Stimulated activated CD8-positive, alpha-beta memory T cell treated with anti-CD3 and anti-CD28 coated beads, Interleukin-7, amount 100 ng/mL, for 4 hours (primary cell): ENCODE results near the gene IGFBP4.

Source experiments
- DNase-seq, 2 donors: peaks; one replicate each; pipeline ENCODE4 v3.0.0-alpha.2; 2020; ENCODE audit warnings: low read depth in 2 of 2

Gene IGFBP4

GRCh38 chr17:40471846-40472732 lies 28.8 kb downstream of the IGFBP4 start:
- no peak for DNase-seq

- no peak for DNase-seq
Measured at GRCh38 chr17:40472733-40473452, 29.6 kb downstream of the IGFBP4 start.

GRCh38 chr17:40473573-40474365 lies 30.5 kb downstream of the IGFBP4 start:
- DNase-seq, result no peak

- DNase-seq, result no peak
Measured at GRCh38 chr17:40474419-40475002, 31.3 kb downstream of the IGFBP4 start.

GRCh38 chr17:40475234-40475908 lies 32.1 kb downstream of the IGFBP4 start:
- no peak for DNase-seq

- DNase-seq, result no peak
Measured at GRCh38 chr17:40477796-40478195, 34.5 kb downstream of the IGFBP4 start.

GRCh38 chr17:40478486-40478885 lies 35.2 kb downstream of the IGFBP4 start:
- DNase-seq, result no peak

GRCh38 chr17:40479754-40480480 lies 36.7 kb downstream of the IGFBP4 start:
- no peak for DNase-seq

GRCh38 chr17:40480501-40481003 lies 37.3 kb downstream of the IGFBP4 start:
- DNase-seq, result peak; percentile 68 to 76

- DNase-seq, result no peak
Measured at GRCh38 chr17:40481106-40481505, 37.9 kb downstream of the IGFBP4 start.

- no peak for DNase-seq
Measured at GRCh38 chr17:40482722-40483121, 39.5 kb downstream of the IGFBP4 start.

GRCh38 chr17:40483679-40484078 lies 40.4 kb downstream of the IGFBP4 start:
- DNase-seq, result no peak

- no peak for DNase-seq
Measured at GRCh38 chr17:40484285-40484972, 41.2 kb downstream of the IGFBP4 start.

- DNase-seq, result no peak
Measured at GRCh38 chr17:40484973-40485530, 41.8 kb downstream of the IGFBP4 start.

- no peak for DNase-seq
Measured at GRCh38 chr17:40485851-40486521, 42.7 kb downstream of the IGFBP4 start.

- no peak for DNase-seq
Measured at GRCh38 chr17:40486522-40487370, 43.5 kb downstream of the IGFBP4 start.

GRCh38 chr17:40487371-40488020 lies 44.2 kb downstream of the IGFBP4 start:
- DNase-seq, result no peak
